ENCODE measurements around the gene PKNOX1. TPM values are rescaled to one million over a fixed set of nuclear protein-coding genes. Genes with fewer than 3 reads are reported as not detected.

The PKNOX1 gene
- total and polyA plus RNA-seq, 9 of the 15 experiments (the other 6 are each of a cell fraction or from before 2014, with no cell fraction given), result 8.8 to 25.9 (median 13.2) TPM

- TF ChIP-seq FOSL1 (tag; conservative IDR thresholded peaks at IDR 0.05) (no peak), ZNF316 (IDR thresholded peaks at IDR 0.05) (no peak), FOXM1 (IDR thresholded peaks at IDR 0.05; ENCODE audit: low read depth) (no peak), FOXM1 (CRISPR knock-in tag; IDR thresholded peaks at IDR 0.05; ENCODE audit: low read depth) (no peak), HDAC1 (IDR thresholded peaks at IDR 0.05) (peak in 1 of 2 experiments; percentile 45; a peak in 1 of 4 replicates), GTF2A2 (tag; IDR thresholded peaks at IDR 0.05) (no peak), NFE2 (IDR thresholded peaks at IDR 0.05; ENCODE audit: low read depth) (no peak), NKRF (IDR thresholded peaks at IDR 0.05; ENCODE audit: borderline replicate concordance) (no peak), ZNF212 (CRISPR knock-in tag; IDR thresholded peaks at IDR 0.05) (no peak), ZMIZ1 (IDR thresholded peaks at IDR 0.05; ENCODE audit: low read depth in 2 of 2, low read length in 2 of 2) (no peak), ELK1 (CRISPR knock-in tag; IDR thresholded peaks at IDR 0.05) (no peak), CEBPG (CRISPR knock-in tag; IDR thresholded peaks at IDR 0.05) (no peak), CEBPG (tag; conservative IDR thresholded peaks at IDR 0.05 in 1 of 2, IDR thresholded peaks at IDR 0.05 in 1 of 2) (no peak), MEF2D (tag; conservative IDR thresholded peaks at IDR 0.05; ENCODE audit: low read depth) (peak; percentile 81), RAD51 (IDR thresholded peaks at IDR 0.05; ENCODE audit: borderline replicate concordance, low read depth) (no peak), TAF1 (IDR thresholded peaks at IDR 0.05; ENCODE audit: control insufficient read depth, extremely low read depth, insufficient read depth, low read length, severe bottlenecking) (no peak), CTBP1 (IDR thresholded peaks at IDR 0.05; ENCODE audit: borderline replicate concordance) (peak; percentile 66; the same call in 1 of the 2 replicates), TCF15 (CRISPR knock-in tag; IDR thresholded peaks at IDR 0.05) (peak; percentile 81; the same call in 1 of the 2 replicates), GTF3C2 (IDR thresholded peaks at IDR 0.05; ENCODE audit: borderline replicate concordance, extremely low read depth, insufficient read length) (no peak)
Measured at GRCh38 chr21:42969193-42969600, 5.2 kb upstream of the PKNOX1 start (continued).

All from K562 (cell line).